HG02763 (cell line): ENCODE data around the gene F8.
A peak's percentile ranks its signal among the peaks of the same experiment; 100 is the strongest.
"Not testable (repeated sequence)": the region's sequence is repeated elsewhere in the genome, so short reads cannot be mapped to it uniquely, and the experiment has no call there.

Source experiments
- ATAC-seq: cut with Tn5 transposase; IDR thresholded peaks from one replicate; pipeline ENCODE4 v1.9.1; 2021; ENCODE audit warnings: mild to moderate bottlenecking, moderate library complexity; ENCODE audit not compliant: unreplicated experiment

F8 gene

DNA sequence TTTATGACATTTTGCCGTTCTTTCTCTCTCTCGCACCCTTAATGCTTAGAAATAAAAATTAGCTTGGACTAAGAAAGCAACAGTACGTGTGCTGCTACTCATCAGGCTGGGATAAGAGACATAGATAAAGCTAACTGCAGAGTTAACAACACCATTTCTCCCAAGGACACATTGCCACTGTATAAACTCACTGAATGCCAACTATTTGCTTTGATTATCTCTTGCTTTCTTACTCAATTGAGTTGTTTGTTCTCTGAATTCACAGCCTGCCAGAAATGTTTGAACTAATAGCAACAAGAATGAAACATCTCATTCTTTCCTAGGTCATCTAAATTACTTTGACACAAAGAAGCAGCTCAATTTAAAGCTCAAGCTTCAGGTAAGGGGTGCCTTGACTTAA lies 34.6 kb downstream of the F8 start:
- no peak for ATAC-seq

DNA sequence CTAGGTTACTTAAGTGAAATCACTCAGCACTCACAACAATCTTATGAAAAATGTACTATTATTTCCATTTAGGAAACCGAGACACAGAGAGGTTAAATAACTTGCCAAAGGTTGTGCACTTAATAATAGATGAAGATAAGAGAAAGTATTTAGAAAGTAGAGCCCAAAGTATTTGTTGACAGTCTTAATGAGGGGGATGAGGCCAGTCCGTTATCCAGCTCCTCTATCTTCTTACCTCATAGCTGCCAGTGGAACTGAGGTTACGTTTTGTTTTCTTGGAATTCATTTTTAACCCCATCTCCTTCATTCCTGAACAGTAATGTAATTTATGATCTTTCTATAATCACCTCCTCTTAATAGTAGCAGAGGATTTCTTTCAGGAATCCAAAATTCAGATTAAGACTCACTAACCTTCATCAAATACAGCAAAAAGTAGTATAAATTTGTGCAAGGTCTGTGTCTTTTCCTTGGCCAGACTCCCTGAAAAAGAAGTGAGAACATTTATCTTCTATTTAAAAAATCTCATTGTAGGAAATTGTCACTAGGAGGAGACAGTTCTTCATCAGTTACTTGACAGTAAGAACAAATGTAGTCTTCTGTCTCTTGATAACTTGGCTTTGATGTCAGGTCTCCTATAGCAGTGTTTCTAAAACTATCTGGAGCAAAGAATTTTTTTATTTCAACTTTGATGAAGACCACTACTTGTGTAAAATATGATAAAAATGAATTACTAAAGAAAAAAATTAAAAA lies 35.5 kb downstream of the F8 start:
- no peak for ATAC-seq

DNA sequence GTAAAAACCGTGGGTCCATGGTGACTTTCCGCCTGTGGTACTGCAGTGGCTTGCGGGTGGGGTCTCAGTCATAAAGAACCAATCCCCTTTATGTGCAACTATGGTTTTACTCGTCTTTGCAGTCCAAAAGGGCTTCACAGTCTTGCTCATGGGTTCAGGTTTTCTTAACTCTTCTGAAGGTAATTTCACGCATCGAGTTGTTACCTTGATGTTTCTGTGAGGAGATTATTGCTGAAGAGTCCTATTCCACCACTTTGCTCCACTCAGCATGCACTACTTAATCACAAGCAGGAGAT lies 41.5 kb downstream of the F8 start:
- ATAC-seq, result no peak

DNA sequence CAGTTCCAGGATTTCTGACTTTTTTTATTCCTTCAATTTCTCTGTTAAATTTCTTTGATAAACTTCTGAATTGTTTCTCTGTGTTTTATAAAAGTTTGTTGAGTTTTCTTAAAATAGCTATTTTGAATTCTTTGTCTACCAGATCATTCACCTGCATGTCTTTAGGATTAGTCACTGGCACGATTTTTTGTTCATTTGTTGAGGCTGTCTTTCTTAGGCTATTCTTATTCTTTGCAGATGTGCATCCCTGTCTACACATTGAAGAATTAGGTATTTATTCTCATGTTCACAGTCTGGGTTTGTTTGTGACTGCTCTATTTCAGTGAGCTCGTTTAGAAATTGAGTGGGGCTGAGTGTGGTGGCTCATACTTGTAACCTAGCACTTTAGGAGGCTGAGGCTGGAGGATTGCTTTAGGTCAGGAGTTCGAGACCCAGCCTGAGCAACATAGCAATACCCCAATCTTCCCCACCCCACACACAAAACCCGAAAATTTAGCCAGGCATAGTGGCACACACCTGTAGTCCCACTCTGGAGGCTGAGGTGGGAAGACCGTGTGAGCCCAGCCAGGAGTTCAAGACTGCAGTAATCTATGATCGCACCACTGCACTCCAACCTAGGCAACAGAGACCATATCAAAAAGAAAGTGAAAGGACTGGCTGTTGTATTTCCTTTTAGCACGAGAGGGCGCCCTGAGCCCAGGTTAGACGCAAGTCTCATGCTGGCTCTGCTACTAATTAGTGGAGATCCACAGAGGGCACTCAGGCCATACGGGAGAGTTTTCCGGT lies 42.0 kb downstream of the F8 start:
- ATAC-seq, result peak; percentile 98

DNA sequence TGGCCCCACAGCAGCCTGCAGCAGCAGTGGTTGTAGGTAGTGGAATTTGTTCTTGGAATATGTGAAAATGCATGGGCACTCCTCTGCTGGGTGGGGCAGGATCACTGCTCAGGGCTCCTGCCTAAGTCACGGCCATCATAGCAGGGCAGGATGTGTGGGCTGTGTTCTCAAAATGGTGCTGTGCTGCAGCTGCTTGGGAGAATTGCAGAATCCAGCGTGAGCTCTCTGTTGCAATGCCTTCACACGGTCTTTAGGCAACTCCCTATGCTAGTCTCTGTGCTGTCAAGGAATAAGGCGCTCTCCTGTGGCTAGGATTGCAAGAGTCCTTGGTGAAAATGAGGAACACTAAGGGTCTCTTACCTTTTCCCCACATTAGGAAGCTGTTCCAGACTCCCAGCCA lies 42.9 kb downstream of the F8 start:
- no peak for ATAC-seq

DNA sequence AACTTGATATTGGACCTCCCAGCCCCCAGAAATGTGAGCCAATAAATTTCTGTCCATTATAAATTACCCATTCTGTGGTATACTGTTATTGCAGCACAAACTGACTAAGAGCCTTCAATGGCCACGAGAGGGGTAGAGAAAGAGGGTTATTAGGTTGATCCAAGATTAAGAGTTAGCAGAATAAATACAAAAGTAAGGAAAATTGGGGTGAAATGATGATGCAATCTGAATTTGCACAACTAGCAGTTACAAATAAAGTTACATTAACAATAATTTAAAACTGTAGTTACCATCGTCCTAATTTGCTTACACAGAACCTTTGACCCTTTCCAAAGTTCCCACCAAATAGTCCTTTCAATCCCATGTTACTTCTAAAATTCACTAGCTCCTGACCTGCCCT lies 54.2 kb downstream of the F8 start:
- ATAC-seq, result no peak

DNA sequence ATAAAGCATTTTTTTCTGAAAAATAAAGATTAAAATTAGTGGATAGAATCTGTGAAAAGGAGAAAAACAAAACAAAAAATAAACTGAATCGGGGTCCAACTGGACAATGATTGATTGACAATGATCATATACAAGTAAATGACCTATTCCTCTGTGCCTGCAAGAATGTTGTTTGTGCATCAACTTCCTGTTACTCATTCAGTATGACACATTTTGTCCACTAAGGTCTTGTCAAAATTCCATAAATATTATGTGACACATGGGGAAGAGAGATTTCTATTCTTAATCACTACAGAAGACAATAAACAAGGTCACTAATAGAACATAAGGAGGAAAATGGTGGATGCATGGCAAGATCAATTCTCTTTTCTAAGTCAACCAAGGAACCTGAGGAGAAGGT lies 54.9 kb downstream of the F8 start:
- ATAC-seq, result no peak

DNA sequence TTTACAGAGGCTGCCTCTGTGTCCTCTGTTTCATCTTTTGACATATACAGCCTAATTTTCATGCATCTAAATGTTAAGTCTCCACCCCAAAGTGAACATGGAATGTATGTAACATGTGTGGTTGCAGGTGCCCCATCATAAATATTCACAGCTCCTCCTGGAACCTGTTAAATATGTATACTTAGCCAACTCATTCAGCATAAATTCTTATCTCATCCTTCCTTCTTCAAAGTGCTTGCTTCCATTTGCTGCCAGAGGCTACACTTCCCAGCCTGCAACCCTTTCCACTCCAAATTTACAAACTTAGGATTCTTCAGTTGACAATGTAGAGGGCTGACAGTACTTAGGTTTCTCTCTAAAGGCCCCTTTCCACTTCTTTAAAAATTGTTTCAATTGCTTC lies 60.6 kb downstream of the F8 start:
- no peak for ATAC-seq

DNA sequence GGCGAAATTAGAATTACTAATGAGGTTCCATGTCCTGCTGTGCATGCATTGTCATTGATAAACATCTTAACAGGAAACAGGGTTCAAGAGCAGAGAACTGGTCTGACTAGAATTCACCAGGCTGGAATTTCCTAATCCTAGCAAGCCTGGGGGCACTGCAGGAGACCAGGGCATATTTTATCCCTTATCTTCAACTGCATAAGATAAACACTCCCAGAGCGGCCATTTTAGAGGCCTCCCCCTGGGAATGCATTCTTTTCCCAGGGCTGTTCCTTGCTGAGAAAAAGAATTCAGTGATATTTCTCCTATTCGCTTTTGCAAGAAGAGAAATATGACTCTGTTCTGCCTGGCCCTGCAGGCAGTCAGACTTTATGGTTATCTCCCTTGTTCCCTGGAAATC lies 66.7 kb downstream of the F8 start:
- ATAC-seq, result not testable (repeated sequence)

DNA sequence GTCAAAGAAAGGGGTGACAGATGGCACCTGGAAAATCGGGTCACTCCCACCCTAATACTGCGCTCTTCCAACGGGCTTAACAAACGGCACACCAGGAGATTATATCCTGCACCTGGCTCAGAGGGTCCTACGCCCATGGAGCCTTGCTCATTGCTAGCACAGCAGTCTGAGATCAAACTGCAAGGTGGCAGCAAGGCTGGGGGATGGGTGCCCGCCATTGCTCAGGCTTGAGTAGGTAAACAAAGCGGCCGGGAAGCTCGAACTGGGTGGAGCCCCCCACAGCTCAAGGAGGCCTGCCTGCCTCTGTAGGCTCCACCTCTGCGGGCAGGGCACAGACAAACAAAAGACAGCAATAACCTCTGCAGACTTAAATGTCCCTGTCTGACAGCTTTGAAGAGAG lies 83.3 kb downstream of the F8 start:
- ATAC-seq, result not testable (repeated sequence)

DNA sequence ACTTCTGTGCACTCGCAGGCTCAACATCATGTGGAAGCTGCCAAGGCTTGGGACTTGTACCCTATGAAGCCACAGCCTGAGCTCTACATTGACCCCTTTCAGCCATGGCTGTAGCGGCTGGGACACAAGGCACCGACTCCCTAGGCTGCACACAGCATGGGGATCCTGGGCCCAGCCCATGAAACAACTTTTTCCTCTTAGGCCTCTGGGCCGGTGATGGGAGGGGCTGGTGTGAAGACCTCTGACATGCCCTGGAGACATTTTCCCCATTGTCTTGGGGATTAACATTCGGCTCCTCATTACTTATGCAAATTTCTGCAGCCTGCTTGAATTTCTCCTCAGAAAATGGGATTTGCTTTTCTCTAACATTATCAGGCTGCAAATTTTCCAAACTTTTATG lies 97.8 kb downstream of the F8 start:
- not testable (repeated sequence) for ATAC-seq

DNA sequence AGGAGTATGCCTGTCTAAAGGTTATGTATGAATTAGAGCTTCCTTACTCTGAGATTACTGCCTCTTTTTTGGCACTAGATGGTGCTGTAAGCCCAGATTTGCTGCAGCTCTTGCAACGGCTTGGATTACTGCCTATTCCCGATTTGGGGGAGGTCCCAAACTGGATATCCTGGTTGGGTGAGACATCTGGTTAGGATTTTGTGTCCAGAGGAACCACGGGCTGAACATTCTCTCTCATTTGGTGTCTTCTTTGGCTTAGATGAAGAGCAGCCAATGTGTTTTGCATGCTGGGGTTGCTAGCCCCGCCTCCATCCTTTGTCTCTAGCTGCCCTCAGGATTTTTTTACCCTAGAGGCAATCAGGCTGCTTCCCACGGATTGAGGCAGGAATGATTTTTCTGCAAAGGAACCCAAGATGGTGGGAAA lies 104.5 kb downstream of the F8 start:
- no peak for ATAC-seq

DNA sequence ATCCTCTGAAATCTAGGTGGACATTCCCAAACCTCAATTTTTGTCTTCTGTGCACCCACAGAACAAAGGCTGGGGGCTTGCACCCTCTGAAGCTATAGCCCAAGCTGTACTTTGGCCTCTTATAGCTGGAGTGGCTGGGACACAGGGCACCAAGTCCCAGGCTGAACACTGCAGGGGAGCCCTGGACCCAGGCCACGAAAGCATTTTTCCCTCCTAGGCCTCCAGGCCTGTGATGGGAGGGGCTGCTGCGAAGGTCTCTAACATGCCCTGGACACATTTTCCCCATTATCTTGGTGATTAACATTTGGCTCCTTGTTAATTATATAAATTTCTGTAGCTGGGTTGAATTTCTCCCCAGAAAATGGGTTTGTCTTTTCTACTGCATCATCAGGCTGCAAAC lies 108.5 kb downstream of the F8 start:
- no peak for ATAC-seq

DNA sequence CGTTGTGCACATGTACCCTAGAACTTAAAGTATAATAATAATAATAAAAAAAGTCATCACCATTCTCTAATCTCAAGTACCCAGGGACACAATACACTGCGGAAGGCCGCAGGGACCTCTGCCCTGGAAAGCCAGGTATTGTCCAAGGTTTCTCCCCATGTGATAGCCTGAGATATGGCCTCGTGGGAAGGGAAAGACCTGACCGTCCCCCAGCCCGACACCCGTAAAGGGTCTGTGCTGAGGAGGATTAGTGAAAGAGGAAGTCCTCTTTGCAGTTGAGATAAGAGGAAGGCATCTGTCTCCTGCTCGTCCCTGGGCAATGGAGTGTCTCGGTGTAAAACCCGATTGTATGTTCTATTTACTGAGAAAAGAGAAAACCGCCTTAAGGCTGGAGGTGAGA lies 112.0 kb downstream of the F8 start:
- not testable (repeated sequence) for ATAC-seq

DNA sequence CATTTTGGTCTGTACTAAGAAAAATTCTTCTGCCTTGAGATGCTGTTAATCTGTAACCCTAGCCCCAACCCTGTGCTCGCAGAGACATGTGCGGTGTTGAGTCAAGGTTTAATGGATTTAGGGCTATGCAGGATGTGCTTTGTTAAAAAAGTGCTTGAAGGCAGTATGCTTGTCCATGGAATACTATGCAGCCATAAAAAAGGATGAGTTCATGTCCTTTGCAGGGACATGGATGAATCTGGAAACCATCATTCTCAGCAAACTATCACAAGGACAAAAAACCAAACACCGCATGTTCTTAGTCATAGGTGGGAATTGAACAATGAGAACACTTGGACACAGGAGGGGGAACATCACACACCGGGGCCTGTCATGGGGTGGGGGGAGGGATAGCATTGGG lies 112.5 kb downstream of the F8 start:
- not testable (repeated sequence) for ATAC-seq

DNA sequence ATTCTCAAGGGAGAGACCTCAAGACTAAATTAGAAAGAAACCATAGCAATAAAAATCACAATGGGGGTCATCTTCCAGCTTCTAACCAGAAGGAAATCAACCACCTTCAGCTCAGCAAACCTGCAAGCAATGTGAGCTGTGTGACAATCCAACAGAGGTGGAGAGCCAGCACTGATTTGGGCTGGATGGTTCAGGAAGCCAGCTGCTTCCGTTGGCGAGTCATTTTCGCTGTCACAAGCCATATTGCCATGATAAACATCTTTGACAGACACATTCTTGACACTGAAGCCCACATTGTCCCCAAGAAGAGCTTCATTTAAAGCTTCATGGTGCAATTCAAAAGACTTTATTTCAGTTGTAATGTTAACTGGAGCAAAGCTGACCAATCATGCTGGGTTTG lies 113.7 kb downstream of the F8 start:
- ATAC-seq, result no peak

DNA sequence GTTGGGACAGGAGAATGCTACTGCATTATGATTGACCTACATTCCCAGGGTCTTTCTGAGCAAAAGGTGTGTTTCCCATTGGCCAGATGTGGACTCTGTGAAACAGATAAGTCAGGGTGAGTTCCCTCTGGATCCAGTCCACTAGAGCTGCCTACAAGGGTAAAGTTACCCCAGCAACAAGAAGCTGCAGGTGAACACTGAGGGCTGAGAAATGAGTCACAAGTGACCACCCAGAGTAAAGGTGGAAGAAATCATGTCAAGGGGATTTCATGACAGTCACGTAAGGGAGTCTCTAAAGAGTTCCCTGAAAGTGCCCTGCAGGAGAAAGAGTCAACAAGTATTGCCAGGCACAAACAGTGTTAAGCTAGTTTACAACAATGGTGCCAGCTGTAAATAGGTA lies 120.1 kb downstream of the F8 start:
- no peak for ATAC-seq

DNA sequence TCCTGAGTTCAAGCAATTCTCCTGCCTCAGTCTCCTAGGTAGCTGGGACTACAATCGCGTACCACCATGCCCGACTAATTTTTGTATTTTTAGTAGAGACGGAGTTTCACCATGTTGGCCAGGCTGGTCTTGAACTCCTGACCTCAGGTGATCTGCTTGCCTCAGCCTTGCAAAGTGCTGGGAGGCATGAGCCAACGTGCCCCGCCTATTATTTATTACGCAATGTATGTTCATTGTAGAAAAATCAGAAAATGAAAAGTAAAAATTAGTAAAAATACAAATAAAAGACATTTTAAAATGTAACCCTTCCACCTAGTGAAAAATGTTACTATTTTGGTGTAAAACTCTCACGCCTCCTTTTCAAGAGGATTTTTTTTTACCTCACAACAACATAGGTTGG lies 122.2 kb downstream of the F8 start:
- ATAC-seq, result no peak

DNA sequence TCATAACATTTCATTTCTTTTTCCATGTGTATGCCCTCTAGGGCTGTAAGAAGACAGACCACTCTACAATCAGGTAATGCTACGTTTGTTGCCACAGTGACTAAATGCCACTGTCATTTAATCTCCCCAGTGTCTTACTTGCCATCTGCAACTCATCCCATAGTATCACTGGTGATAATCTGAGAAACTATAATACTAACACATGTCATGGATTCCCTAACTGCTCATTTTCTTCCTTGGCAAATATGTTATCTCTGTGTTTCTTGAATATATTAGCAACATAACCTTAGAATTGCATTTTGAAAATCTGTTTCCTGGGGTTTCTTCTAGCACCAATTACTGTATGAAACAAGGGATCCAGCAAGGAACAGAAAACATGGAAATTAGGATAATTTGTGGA lies 130.2 kb downstream of the F8 start:
- no peak for ATAC-seq

DNA sequence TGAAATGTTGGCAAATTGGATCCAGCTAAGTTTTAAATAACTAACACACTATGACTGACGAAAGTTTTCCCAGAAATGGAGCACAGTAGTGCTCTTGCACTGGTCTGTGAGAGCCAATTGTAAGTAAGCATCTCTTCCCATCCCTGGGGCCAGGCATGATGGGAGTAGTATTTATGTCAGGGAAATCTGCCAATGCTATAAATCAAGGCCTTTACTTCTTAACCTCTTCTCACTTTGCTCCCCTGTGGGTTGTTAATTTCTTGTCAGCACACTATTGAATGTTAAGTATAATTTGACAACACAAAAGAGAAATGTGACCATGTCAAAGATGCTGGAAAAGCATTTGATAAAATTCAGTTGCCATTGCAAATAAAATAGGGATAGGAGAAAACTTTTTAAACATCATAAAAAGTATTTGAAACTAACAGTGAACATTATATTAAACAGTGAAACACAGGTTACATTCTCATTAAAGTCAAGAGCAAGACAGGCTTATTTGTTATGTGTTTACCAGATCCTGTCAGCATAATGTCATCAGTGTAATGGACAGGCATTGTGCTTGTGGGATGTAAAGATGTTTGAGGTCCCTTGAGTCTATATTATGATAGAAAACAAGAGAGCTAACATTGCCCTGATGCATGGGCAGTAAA lies 131.4 kb downstream of the F8 start:
- no peak for ATAC-seq

DNA sequence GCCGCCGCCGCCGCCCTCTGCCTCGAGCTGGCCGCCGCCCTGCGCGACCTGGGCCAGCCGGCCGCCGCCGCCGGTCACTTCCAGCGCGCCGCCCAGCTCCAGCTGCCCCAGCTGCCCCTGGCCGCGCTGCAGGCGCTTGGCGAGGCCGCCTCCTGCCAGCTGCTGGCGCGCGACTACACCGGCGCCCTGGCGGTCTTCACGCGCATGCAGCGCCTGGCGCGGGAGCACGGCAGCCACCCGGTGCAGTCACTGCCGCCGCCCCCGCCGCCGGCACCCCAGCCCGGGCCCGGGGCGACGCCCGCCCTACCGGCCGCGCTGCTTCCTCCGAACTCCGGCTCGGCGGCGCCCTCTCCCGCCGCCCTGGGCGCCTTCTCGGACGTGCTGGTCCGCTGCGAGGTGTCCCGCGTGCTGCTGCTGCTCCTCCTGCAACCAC lies 135.7 kb downstream of the F8 start:
- peak; percentile 50 for ATAC-seq
